GM19397 (cell line): ENCODE results near the gene NET1.

Source experiments
- ATAC-seq: cut with Tn5 transposase; IDR thresholded peaks from one replicate; pipeline ENCODE4 v1.9.1; 2021; ENCODE audit warnings: mild to moderate bottlenecking, moderate library complexity; ENCODE audit not compliant: unreplicated experiment

The NET1 gene

GRCh38 chr10:5441106-5441505, 28.7 kb downstream of the NET1 start:
- no peak for ATAC-seq

GRCh38 chr10:5442065-5442989, 30.0 kb downstream of the NET1 start:
- ATAC-seq: no peak

GRCh38 chr10:5442990-5443370, 30.6 kb downstream of the NET1 start:
- peak; percentile 19 for ATAC-seq

GRCh38 chr10:5443429-5443828, 31.1 kb downstream of the NET1 start:
- peak; percentile 53 for ATAC-seq

GRCh38 chr10:5445006-5445405, 32.6 kb downstream of the NET1 start:
- ATAC-seq: no peak

- ATAC-seq: peak; percentile 66
Measured at GRCh38 chr10:5446390-5446926, 34.1 kb downstream of the NET1 start.

- no peak for ATAC-seq
Measured at GRCh38 chr10:5447056-5447455, 34.7 kb downstream of the NET1 start.

- ATAC-seq: peak; percentile 41
Measured at GRCh38 chr10:5447611-5448071, 35.3 kb downstream of the NET1 start.

GRCh38 chr10:5448333-5449001, 36.1 kb downstream of the NET1 start:
- ATAC-seq: no peak

GRCh38 chr10:5449227-5449626, 36.9 kb downstream of the NET1 start:
- ATAC-seq: no peak

- no peak for ATAC-seq
Measured at GRCh38 chr10:5449823-5450222, 37.5 kb downstream of the NET1 start.

GRCh38 chr10:5450605-5451384, 38.4 kb downstream of the NET1 start:
- no peak for ATAC-seq

GRCh38 chr10:5453749-5454489, 41.6 kb downstream of the NET1 start:
- no peak for ATAC-seq

GRCh38 chr10:5456563-5456962, 44.2 kb downstream of the NET1 start:
- no peak for ATAC-seq

GRCh38 chr10:5457741-5458140, 45.4 kb downstream of the NET1 start:
- ATAC-seq: no peak

- ATAC-seq: no peak
Measured at GRCh38 chr10:5458425-5458824, 46.1 kb downstream of the NET1 start.

- ATAC-seq: no peak
Measured at GRCh38 chr10:5458949-5459747, 46.8 kb downstream of the NET1 start.

GRCh38 chr10:5460468-5461202, 48.3 kb downstream of the NET1 start:
- ATAC-seq: no peak

- no peak for ATAC-seq
Measured at GRCh38 chr10:5461203-5461588, 48.8 kb downstream of the NET1 start.
